H9 (cell line): Measurements from ENCODE around the gene BRD7. TPM values are rescaled to one million over a fixed set of nuclear protein-coding genes. Genes with fewer than 3 reads are reported as not detected.

Source experiments
- DNase-seq: peaks from one replicate; pipeline ENCODE4 v3.0.0-alpha.2; 2017
- H2AFZ ChIP-seq: one replicate; pipeline ENCODE4 v1.6.1; 2013; ENCODE audit warnings: mild to moderate bottlenecking, low read length, control low read depth, moderate library complexity
- H2AK5ac ChIP-seq: 2 replicates; pipeline ENCODE4 v1.6.1; 2013; ENCODE audit warnings: low read length, control low read depth, mixed read lengths; ENCODE audit not compliant: insufficient read length
- H2BK120ac ChIP-seq: one replicate; pipeline ENCODE4 v1.6.1; 2013; ENCODE audit warnings: low read depth, mild to moderate bottlenecking, low read length, control low read depth, inconsistent platforms; ENCODE audit not compliant: poor library complexity, severe bottlenecking
- H2BK12ac ChIP-seq: 2 replicates; pipeline ENCODE4 v1.6.1; 2013; ENCODE audit warnings: low read length, control low read depth, mixed read lengths, low read depth; ENCODE audit not compliant: insufficient read length
- H2BK15ac ChIP-seq: 2 replicates; pipeline ENCODE4 v1.6.1; 2013; ENCODE audit warnings: low read depth, low read length, control low read depth
- H2BK20ac ChIP-seq: one replicate; pipeline ENCODE4 v1.6.1; 2013; ENCODE audit warnings: low read depth, mild to moderate bottlenecking, low read length, control low read depth, inconsistent platforms; ENCODE audit not compliant: poor library complexity, severe bottlenecking
- H2BK5ac ChIP-seq: 2 replicates; pipeline ENCODE4 v1.6.1; 2013; ENCODE audit warnings: low read length, control low read depth, mixed read lengths; ENCODE audit not compliant: insufficient read length
- H3K14ac ChIP-seq: 2 replicates; pipeline ENCODE4 v1.6.1; 2013; ENCODE audit warnings: low read length, control low read depth; ENCODE audit not compliant: insufficient read depth
- H3K18ac ChIP-seq: 2 replicates; pipeline ENCODE4 v1.6.1; 2013; ENCODE audit warnings: low read depth, mild to moderate bottlenecking, mixed read lengths, low read length, control low read depth; ENCODE audit not compliant: insufficient read length
- H3K23ac ChIP-seq: 2 replicates; pipeline ENCODE4 v1.6.1; 2013; ENCODE audit warnings: low read length, control low read depth, mixed read lengths, low read depth; ENCODE audit not compliant: insufficient read length
- H3K23me2 ChIP-seq: 2 replicates; pipeline ENCODE4 v1.6.1; 2013; ENCODE audit warnings: low read depth, mild to moderate bottlenecking, mixed read lengths, low read length, control low read depth; ENCODE audit not compliant: insufficient read length, poor library complexity, severe bottlenecking
- H3K27ac ChIP-seq: 2 replicates; pipeline ENCODE4 v1.5.1; 2013; ENCODE audit warnings: low read length, control low read depth, mixed read lengths, low read depth; ENCODE audit not compliant: insufficient read length
- H3K27me3 ChIP-seq: 2 replicates; pipeline ENCODE4 v1.6.1; 2013; ENCODE audit warnings: low read length, control low read depth, inconsistent platforms; ENCODE audit not compliant: insufficient read depth
- H3K4ac ChIP-seq: 2 replicates; pipeline ENCODE4 v1.6.1; 2013; ENCODE audit warnings: low read depth, mild to moderate bottlenecking, control low read depth, inconsistent platforms, low read length, moderate library complexity
- H3K4me1 ChIP-seq: 2 replicates; pipeline ENCODE4 v1.6.1; 2013; ENCODE audit warnings: low read length, control low read depth, inconsistent platforms; ENCODE audit not compliant: insufficient read depth
- H3K4me2 ChIP-seq: 2 replicates; pipeline ENCODE4 v1.6.1; 2013; ENCODE audit warnings: low read length, control low read depth, mixed read lengths; ENCODE audit not compliant: insufficient read length, insufficient read depth
- H3K56ac ChIP-seq: 2 replicates; pipeline ENCODE4 v1.6.1; 2013; ENCODE audit warnings: low read depth, mild to moderate bottlenecking, mixed read lengths, low read length, control low read depth; ENCODE audit not compliant: insufficient read length
- H3K79me1 ChIP-seq: 2 replicates; pipeline ENCODE4 v1.6.1; 2013; ENCODE audit warnings: low read depth, mild to moderate bottlenecking, moderate library complexity, low read length, control low read depth, inconsistent platforms; ENCODE audit not compliant: insufficient read depth, poor library complexity, severe bottlenecking
- H3K79me2 ChIP-seq: 2 replicates; pipeline ENCODE4 v1.6.1; 2013; ENCODE audit warnings: low read length, control low read depth, inconsistent platforms; ENCODE audit not compliant: insufficient read depth
- H3K9ac ChIP-seq: 2 replicates; pipeline ENCODE4 v1.6.1; 2013; ENCODE audit warnings: low read length, control low read depth, mixed read lengths; ENCODE audit not compliant: insufficient read length; ENCODE audit errors: extremely low read depth
- H3K9me3 ChIP-seq: one replicate; pipeline ENCODE4 v1.6.1; 2013; ENCODE audit warnings: low read depth, low read length, inconsistent platforms; ENCODE audit not compliant: control insufficient read depth
- H3T11ph ChIP-seq: one replicate; pipeline ENCODE4 v1.6.1; 2013; ENCODE audit warnings: mild to moderate bottlenecking, low read length, control low read depth, inconsistent platforms
- H4K20me1 ChIP-seq: one replicate; pipeline ENCODE4 v1.6.1; 2013; ENCODE audit not compliant: control insufficient read depth, insufficient read length, insufficient read depth
- H4K5ac ChIP-seq: 2 replicates; pipeline ENCODE4 v1.6.1; 2013; ENCODE audit warnings: low read depth, mild to moderate bottlenecking, mixed read lengths, low read length, control low read depth; ENCODE audit not compliant: insufficient read length
- H4K8ac ChIP-seq: replicated peaks from 2 replicates; pipeline ENCODE4 v1.6.1; 2013; ENCODE audit warnings: low read length, control low read depth, mixed read lengths, low read depth; ENCODE audit not compliant: insufficient read length
- H4K91ac ChIP-seq: 2 replicates; pipeline ENCODE4 v1.6.1; 2013; ENCODE audit warnings: low read depth, mild to moderate bottlenecking, moderate library complexity, mixed read lengths, low read length, control low read depth; ENCODE audit not compliant: insufficient read length
- H3K27ac Mint-ChIP-seq, 3 experiments: 2 replicates in 2 of 3; 3 replicates in 1 of 3; pipeline ENCODE4 v1.8.0; 2020 to 2021; ENCODE audit warnings: mixed read lengths in 3 of 3, mild to moderate bottlenecking in 1 of 3, moderate library complexity in 1 of 3
- H3K27me3 Mint-ChIP-seq: 2 replicates; pipeline ENCODE4 v1.8.0; 2021; ENCODE audit warnings: low read depth, mild to moderate bottlenecking, moderate library complexity, mixed read lengths
- H3K36me3 Mint-ChIP-seq, 3 experiments: 2 replicates in 2 of 3; 3 replicates in 1 of 3; pipeline ENCODE4 v1.8.0; 2020 to 2021; ENCODE audit warnings: low read depth in 3 of 3, mixed read lengths in 3 of 3; ENCODE audit not compliant: insufficient read depth in 1 of 3
- H3K4me1 Mint-ChIP-seq, 2 experiments: 2 replicates each; pipeline ENCODE4 v1.8.0; 2020; ENCODE audit warnings: mixed read lengths in 2 of 2
- H3K4me3 Mint-ChIP-seq, 2 experiments: 2 replicates in 1 of 2; 3 replicates in 1 of 2; pipeline ENCODE4 v1.8.0; 2020 to 2021; ENCODE audit warnings: mild to moderate bottlenecking in 2 of 2, mixed read lengths in 2 of 2, moderate library complexity in 1 of 2
- H3K9me3 Mint-ChIP-seq, 2 experiments: 2 replicates in 1 of 2; 3 replicates in 1 of 2; pipeline ENCODE4 v1.8.0; 2020; ENCODE audit warnings: mild to moderate bottlenecking in 2 of 2, mixed read lengths in 2 of 2, moderate library complexity in 1 of 2
- CTCF ChIP-seq: fragments of 200-600 bp; sonication (generic); conservative IDR thresholded peaks from 3 replicates; pipeline ENCODE4 v1.8.0; 2021; ENCODE audit warnings: antibody characterized with exemption, mild to moderate bottlenecking
- WGBS: extraction: QIAGEN DNeasy Blood & Tissue Kit; methylation state at CpG from one replicate; pipeline ENCODE4 v1.1.7; 2013; ENCODE audit warnings: missing lambda C conversion rate, low lambda C conversion rate, mixed read lengths; ENCODE audit not compliant: insufficient read length; ENCODE audit errors: extremely low coverage; 5-methylcytosine and 5-hydroxymethylcytosine counted together
- total RNA-seq: library from RNA; stranded (reverse); gene quantifications from 2 replicates; pipeline ENCODE4 v1.2.1, GENCODE V29; 2021

Gene BRD7
- total RNA-seq, 1 experiment from 2014 or later: 112 TPM

GRCh38 chr16:50389900-50390299 lies 21.1 kb upstream of the BRD7 start:
- no peak for DNase-seq
- Histone ChIP-seq H3K9ac (no peak overlapping the region), H3K79me1 (no peaks in the 10 kb centered on the region), H2BK120ac (no peak overlapping the region), H4K8ac (no peak overlapping the region), H3K23me2 (no peaks in the 10 kb centered on the region), H3K4ac (no peak overlapping the region), H2BK20ac (no peak overlapping the region), H3K4me2 (no peak overlapping the region), H3K4me1 (peaks cover 3% of the 10 kb centered on the region; the same call in 1 of the 2 replicates), H3T11ph (no peak overlapping the region), H3K27me3 (no peaks in the 10 kb centered on the region), H3K56ac (no peak overlapping the region), H3K14ac (no peak overlapping the region), H4K91ac (no peak overlapping the region), H3K9me3 (no peaks in the 10 kb centered on the region), H2BK15ac (no peak overlapping the region), H4K20me1 (no peaks in the 10 kb centered on the region), H2BK12ac (no peak overlapping the region), H2BK5ac (no peak overlapping the region), H3K23ac (no peak overlapping the region), H3K27ac (no peak overlapping the region), H3K18ac (no peak overlapping the region), H2AFZ (no peak overlapping the region), H4K5ac (no peak overlapping the region), H3K79me2 (no peaks in the 10 kb centered on the region), H2AK5ac (no peak overlapping the region)
- Mint-ChIP-seq H3K36me3 (no peaks in the 10 kb centered on the region), H3K4me3 (no peak overlapping the region), H3K27me3 (peaks cover 9% of the 10 kb centered on the region), H3K27ac (no peak overlapping the region), H3K4me1 (peaks cover 9 to 19% of the 10 kb centered on the region in 2 experiments), H3K9me3 (no peaks in the 10 kb centered on the region)
- WGBS: no CpG with 5 or more reads among the region's 4 CpGs
- no peak for TF ChIP-seq CTCF
